Measurements from ENCODE around the gene KRTAP5-7.

GRCh38 chr11:71485466-71485865 is 41.6 kb upstream of the KRTAP5-7 start:
- no peak for TF ChIP-seq CTCF (IDR thresholded peaks at IDR 0.05; ENCODE audit: low read depth, low read length, missing input control)
- no peak for TF ChIP-seq REST (IDR thresholded peaks at IDR 0.05)
- TF ChIP-seq TAF1 (conservative IDR thresholded peaks at IDR 0.05) = no peak
- TF ChIP-seq RXRA (IDR thresholded peaks at IDR 0.05) = no peak
